Measurements from ENCODE around the gene MED8. TPM values are rescaled to one million over a fixed set of nuclear protein-coding genes. Genes with fewer than 3 reads are reported as not detected.
"Not testable (repeated sequence)": the region's sequence is repeated elsewhere in the genome, so short reads cannot be mapped to it uniquely, and the experiment has no call there.

Gene MED8
- total RNA-seq, 2 experiments from 2014 or later: 45.8 to 45.9 TPM

DNA sequence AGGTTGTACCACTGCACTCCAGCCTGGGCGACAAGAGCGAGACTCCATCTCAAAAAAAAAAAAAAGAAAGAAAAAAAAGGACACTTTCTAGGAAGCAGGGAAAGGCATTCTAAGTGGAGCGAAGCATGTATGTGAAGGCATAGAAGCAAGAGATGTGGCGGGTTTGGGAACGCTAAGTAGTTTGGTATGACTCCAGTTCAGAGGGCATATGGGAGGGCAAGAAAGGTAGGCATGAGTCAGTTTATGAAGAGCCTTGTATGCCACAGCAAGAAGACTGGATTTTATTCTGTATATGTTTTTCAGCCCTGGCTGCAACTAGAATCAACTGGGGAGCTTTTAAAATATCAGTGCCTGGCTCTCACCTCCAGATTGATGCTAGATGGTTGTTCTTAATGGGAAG is 17.4 kb downstream of the MED8 start:
- Mint-ChIP-seq H3K9me3 (no peaks in the 10 kb centered on the region), H3K4me3 (no peak overlapping the region), H3K27me3 (ENCODE audit: low read depth) (no peaks in the 10 kb centered on the region), H3K4me1 (ENCODE audit: low read depth) (peaks cover 13% of the 10 kb centered on the region), H3K36me3 (ENCODE audit: low read depth) (peaks cover 11% of the 10 kb centered on the region), H3K27ac (no peak overlapping the region)
- CTCF ChIA-PET: no interaction called here
- intact Hi-C loops (cut with micrococcal nuclease): no loop called here
- DNase-seq: no peak

DNA sequence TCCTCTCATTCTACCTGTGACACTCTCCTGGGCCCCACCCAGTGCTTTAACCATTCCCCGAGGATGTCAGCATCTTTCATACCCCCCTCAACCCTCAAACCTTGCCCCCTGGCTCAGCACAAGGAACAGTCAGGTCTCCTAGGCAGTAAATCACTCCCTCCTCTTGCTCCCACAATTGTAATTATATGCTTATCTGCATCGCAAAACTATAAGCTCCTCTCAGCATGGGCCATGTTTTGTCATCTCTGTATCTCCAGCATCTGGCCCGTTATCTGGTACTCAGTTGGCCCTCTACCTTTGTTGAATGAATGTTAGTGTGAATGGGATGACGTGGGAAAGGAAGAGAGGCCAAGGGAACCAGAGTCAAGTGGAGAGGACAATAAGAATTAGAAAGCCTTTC is 19.0 kb downstream of the MED8 start:
- DNase-seq: no peak
- Mint-ChIP-seq H3K36me3 (ENCODE audit: low read depth) (peaks cover 16% of the 10 kb centered on the region), H3K9me3 (no peaks in the 10 kb centered on the region), H3K4me1 (ENCODE audit: low read depth) (peaks cover 29% of the 10 kb centered on the region), H3K27me3 (ENCODE audit: low read depth) (no peaks in the 10 kb centered on the region), H3K27ac (no peak overlapping the region), H3K4me3 (no peak overlapping the region)
- CTCF ChIA-PET: no interaction called here
- intact Hi-C loops (cut with micrococcal nuclease): no loop called here

DNA sequence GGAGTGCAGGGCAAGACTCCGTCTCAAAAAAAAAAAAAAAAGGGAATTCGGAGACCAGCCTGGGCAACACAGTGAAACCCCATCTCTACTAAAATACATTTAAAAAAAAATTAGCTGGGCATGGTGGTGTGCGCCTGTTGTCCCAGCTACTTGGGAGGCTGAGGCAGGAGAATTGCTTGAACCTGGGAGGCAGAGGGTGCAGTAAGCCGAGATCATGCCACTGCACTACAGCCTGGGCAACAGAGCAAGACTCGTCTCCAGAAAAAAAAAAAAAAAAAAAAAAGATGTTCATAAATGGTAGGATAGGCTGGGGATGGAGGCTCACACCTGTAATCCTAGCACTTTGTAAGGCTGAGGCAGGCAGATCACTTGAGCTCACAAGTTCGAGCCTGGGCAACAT is 19.8 kb downstream of the MED8 start:
- H3K27ac Mint-ChIP-seq; CTCF ChIA-PET; H3K27me3 Mint-ChIP-seq (ENCODE audit: low read depth); H3K9me3 Mint-ChIP-seq; H3K4me3 Mint-ChIP-seq; DNase-seq: not testable (repeated sequence)
- intact Hi-C loops (cut with micrococcal nuclease): loop anchor here (5.0 to 10.0 kb wide), 2 partner anchors 412 to 575 kb away; partner anchors contain the start of genes IPO13 and SLC2A1
- peaks cover 33% of the 10 kb centered on the region for H3K4me1 Mint-ChIP-seq (ENCODE audit: low read depth)
- H3K36me3 Mint-ChIP-seq (ENCODE audit: low read depth): peaks cover 17% of the 10 kb centered on the region

DNA sequence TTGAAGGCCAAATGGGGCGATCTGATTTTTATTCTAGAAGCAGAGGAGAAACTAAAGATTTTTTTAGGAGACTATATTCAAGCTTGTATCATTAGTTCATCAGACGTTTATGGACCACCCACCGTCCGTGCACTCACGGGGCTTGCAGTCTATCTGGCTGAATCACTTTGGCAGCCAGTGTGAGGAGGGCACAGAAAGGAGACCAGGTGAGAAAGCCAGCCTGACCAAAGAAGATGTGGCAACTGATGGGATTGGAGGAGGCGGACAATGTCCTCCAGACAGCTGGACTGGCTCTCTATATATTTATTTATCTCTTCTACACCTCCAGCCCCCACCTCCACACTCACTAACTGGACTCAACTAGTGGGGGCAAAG is 21.0 kb downstream of the MED8 start:
- peaks cover 35% of the 10 kb centered on the region for H3K4me1 Mint-ChIP-seq (ENCODE audit: low read depth)
- no peaks in the 10 kb centered on the region for H3K9me3 Mint-ChIP-seq
- CTCF ChIA-PET: interaction anchor here (1.3 to 2.1 kb wide), 4 partner anchors 10 to 141 kb away, joined by 4 to 12 read pairs (median 5); partner anchors contain the start of gene CDC20
- H3K27ac Mint-ChIP-seq: peak overlapping the region; percentile 87
- peak overlapping the region; percentile 80 for H3K4me3 Mint-ChIP-seq
- no peaks in the 10 kb centered on the region for H3K27me3 Mint-ChIP-seq (ENCODE audit: low read depth)
- peaks cover 22% of the 10 kb centered on the region for H3K36me3 Mint-ChIP-seq (ENCODE audit: low read depth)
- DNase-seq: peak; percentile 22
- intact Hi-C loops (cut with micrococcal nuclease): loop anchor here (1.0 to 10.0 kb wide), 5 partner anchors 10 to 576 kb away; partner anchors contain the start of genes CDC20, IPO13, MED8 and SLC2A1

DNA sequence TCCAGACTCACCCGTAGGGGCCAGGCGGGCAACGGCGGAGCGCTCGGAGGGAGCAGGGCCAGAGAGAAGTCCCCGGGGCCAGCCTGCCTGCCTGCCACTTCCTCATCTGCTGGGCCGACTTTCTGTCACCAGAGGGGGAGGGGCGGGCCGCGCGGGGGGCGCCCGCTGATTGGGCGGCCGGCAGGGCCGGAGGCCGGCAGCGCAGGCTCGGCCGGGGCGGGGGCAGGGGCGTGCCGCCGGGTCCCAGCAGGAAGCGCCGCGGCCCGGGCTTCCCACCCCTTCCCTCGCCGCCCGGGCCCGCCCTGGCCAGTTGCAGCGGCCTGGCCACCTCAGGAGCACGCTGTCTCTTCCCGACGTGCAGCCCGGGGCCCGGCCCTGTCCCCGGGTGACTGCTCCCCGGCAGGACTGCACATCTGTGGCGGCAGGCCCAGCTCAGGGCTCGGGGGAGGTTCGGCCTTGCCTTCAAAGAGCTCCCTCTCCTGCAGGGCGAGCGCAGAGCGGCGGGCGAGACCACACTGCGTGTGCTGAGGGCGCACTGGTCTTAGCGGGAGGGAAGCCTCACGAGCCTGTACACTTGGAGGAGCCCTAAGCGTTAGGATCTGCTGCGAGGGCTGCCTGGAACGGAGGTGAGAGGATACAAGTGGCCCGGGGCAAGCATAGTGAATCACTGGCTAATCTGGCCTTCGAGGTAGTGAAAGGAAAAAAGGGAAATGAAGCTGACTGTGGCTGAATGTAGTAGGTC is 21.5 kb downstream of the MED8 start, which contains the start of gene ELOVL1:
ELOVL1 (minus strand) TSS at position 108 of the 742 bp plus-strand sequence. CDS start 2,402 bp downstream, outside the sequence.
- intact Hi-C loops (cut with micrococcal nuclease): loop anchor here (1.0 to 10.0 kb wide), 5 partner anchors 10 to 577 kb away; partner anchors contain the start of genes CDC20, IPO13, MED8 and SLC2A1
- peaks cover 35% of the 10 kb centered on the region for H3K4me1 Mint-ChIP-seq (ENCODE audit: low read depth)
- CTCF ChIA-PET: interaction anchor here (1.3 to 2.1 kb wide), 4 partner anchors 9 to 141 kb away, joined by 4 to 12 read pairs (median 5); partner anchors contain the start of gene CDC20
- H3K9me3 Mint-ChIP-seq: no peaks in the 10 kb centered on the region
- peak within 1 kb of the TSS; percentile 87 for H3K27ac Mint-ChIP-seq
- peaks cover 24% of the 10 kb centered on the region for H3K36me3 Mint-ChIP-seq (ENCODE audit: low read depth)
- peak within 1 kb of the TSS; percentile 88 for H3K4me3 Mint-ChIP-seq
- no peaks in the 10 kb centered on the region for H3K27me3 Mint-ChIP-seq (ENCODE audit: low read depth)
- peak; percentile 91 for DNase-seq

DNA sequence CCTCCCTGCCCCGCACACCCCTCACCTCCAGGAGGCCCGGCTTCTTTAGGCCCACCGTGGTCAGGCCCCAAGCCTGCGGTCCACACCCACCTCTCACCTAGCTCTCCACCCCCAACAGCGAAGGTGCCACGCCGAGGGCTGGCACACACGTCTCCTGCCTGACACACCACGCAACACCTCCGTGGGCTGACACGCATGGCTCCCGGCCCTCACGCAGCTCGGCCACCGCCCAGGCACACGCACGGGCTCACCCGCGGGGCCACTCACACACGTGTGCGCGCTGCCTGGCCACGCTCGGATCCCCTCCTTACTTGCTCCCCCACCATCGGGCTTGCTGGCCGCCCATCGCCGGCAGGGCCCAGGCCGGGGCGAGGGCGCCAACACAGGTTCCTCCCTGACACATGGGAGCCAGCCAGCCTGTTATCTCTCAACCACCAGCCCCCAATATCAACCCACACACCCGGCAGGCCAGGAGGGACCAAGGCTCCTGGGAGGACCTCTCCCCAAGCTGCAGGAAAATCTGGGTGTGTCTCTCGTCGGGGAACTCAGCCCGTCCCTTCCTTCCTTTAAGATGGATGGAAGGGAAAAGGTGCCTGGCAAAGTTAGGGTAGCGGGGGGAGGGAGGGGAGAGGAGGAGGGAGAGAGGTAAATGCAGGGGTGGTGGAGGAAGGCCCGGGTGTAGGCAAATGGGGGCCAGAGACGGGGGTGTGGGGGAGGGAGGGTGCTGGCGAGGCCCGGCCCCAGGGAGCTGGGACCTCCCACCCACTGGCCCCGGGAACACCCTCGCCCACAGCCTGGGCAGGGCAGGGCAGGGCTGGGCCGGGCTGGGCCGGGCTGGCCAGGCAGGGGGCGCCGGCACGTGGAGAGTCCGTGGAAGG is 22.3 kb downstream of the MED8 start:
- H3K27me3 Mint-ChIP-seq (ENCODE audit: low read depth): no peaks in the 10 kb centered on the region
- H3K36me3 Mint-ChIP-seq (ENCODE audit: low read depth): peaks cover 26% of the 10 kb centered on the region
- H3K27ac Mint-ChIP-seq: peak overlapping the region; percentile 87
- H3K4me3 Mint-ChIP-seq: peak overlapping the region; percentile 88
- CTCF ChIA-PET: interaction anchor here (1.4 to 2.1 kb wide), 3 partner anchors 9 to 19 kb away, joined by 4 to 12 read pairs (median 5); partner anchors contain the start of gene CDC20
- no peaks in the 10 kb centered on the region for H3K9me3 Mint-ChIP-seq
- peaks cover 36% of the 10 kb centered on the region for H3K4me1 Mint-ChIP-seq (ENCODE audit: low read depth)
- intact Hi-C loops (cut with micrococcal nuclease): loop anchor here (5.0 to 10.0 kb wide), 2 partner anchors 410 to 578 kb away; partner anchors contain the start of genes IPO13 and SLC2A1
- peak; percentile 45 for DNase-seq

DNA sequence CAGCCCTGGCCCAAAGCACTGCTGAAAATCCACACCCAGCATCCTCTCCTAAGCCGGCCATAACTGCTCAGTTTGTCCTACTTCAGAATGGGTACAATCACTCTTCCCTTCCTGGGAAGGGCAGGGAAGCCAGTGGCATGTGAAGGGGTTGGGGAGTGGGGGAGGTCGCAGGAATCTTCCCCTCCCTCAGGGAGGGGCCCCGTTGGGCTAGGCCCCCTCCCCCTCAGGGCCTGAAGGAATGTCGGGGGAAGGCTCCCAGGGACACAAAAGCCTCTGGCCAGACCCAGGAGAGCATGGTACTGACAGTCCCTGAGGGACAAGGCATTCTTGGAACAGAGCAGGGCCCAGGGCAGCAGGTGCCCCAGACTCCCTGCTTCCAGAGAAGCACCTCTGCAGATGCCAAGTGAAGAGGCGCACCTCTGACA is 23.0 kb downstream of the MED8 start:
- CTCF ChIA-PET: no interaction called here
- Mint-ChIP-seq H3K27me3 (ENCODE audit: low read depth) (no peaks in the 10 kb centered on the region), H3K36me3 (ENCODE audit: low read depth) (peaks cover 33% of the 10 kb centered on the region), H3K27ac (peak overlapping the region; percentile 87), H3K4me1 (ENCODE audit: low read depth) (peaks cover 39% of the 10 kb centered on the region), H3K4me3 (peak overlapping the region; percentile 88), H3K9me3 (no peaks in the 10 kb centered on the region)
- DNase-seq: no peak
- intact Hi-C loops (cut with micrococcal nuclease): loop anchor here (5.0 to 10.0 kb wide), 2 partner anchors 409 to 578 kb away; partner anchors contain the start of genes IPO13 and SLC2A1

DNA sequence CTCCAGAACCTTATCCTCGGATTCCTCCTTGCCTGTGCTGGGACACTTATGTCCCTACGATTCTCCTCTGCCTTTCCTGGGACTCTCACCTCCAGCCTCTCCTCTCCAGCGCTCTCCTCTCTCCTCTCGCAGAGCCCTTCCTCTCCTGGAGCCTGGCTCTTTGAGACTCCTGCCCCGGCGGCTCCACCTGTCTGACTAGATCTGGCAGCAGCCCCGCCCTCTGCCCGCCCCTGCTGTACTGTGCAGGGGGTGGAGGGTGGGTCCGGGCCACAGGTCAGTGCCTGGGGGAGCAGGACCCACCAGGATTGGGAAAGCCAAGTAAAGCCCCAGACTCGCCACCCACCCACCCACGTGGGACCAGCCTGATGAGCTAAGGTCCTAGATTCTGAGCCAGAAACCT is 23.4 kb downstream of the MED8 start:
- DNase-seq: no peak

DNA sequence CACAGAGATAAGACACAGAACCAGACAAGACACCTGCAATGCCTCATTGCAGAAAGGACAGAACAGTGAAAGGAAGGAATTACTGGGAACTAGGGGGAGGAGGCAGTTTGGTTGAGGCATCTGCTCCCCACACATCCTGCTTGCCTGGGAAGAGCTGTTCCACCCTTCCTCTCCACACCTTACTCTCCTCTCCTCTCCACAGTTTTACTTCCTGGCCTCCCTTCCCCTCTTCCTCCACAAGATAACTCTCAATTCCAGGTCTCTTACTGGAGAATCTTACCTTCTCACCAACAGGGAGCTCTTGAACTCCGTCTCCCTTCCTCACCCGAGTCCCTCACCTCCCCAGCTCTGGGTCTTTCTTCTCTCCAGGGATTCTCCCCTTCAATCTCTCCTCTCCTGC is 23.9 kb downstream of the MED8 start:
- no peak for DNase-seq
- peak overlapping the region; percentile 57 for H3K27ac Mint-ChIP-seq
- peak overlapping the region; percentile 88 for H3K4me3 Mint-ChIP-seq
- CTCF ChIA-PET: no interaction called here
- no peaks in the 10 kb centered on the region for H3K9me3 Mint-ChIP-seq
- no peaks in the 10 kb centered on the region for H3K27me3 Mint-ChIP-seq (ENCODE audit: low read depth)
- peaks cover 46% of the 10 kb centered on the region for H3K4me1 Mint-ChIP-seq (ENCODE audit: low read depth)
- peaks cover 42% of the 10 kb centered on the region for H3K36me3 Mint-ChIP-seq (ENCODE audit: low read depth)
- intact Hi-C loops (cut with micrococcal nuclease): loop anchor here (5.0 to 10.0 kb wide), 2 partner anchors 408 to 579 kb away; partner anchors contain the start of genes IPO13 and SLC2A1

More for the DNA sequence above, 23.4 kb downstream of the MED8 start:
- peaks cover 37% of the 10 kb centered on the region for H3K36me3 Mint-ChIP-seq (ENCODE audit: low read depth)
- H3K4me3 Mint-ChIP-seq: peak overlapping the region; percentile 88
- CTCF ChIA-PET: no interaction called here
- intact Hi-C loops (cut with micrococcal nuclease): loop anchor here (5.0 to 10.0 kb wide), 2 partner anchors 409 to 579 kb away; partner anchors contain the start of genes IPO13 and SLC2A1
- peak overlapping the region; percentile 57 for H3K27ac Mint-ChIP-seq
- peaks cover 41% of the 10 kb centered on the region for H3K4me1 Mint-ChIP-seq (ENCODE audit: low read depth)
- H3K9me3 Mint-ChIP-seq: no peaks in the 10 kb centered on the region
- no peaks in the 10 kb centered on the region for H3K27me3 Mint-ChIP-seq (ENCODE audit: low read depth)

DNA sequence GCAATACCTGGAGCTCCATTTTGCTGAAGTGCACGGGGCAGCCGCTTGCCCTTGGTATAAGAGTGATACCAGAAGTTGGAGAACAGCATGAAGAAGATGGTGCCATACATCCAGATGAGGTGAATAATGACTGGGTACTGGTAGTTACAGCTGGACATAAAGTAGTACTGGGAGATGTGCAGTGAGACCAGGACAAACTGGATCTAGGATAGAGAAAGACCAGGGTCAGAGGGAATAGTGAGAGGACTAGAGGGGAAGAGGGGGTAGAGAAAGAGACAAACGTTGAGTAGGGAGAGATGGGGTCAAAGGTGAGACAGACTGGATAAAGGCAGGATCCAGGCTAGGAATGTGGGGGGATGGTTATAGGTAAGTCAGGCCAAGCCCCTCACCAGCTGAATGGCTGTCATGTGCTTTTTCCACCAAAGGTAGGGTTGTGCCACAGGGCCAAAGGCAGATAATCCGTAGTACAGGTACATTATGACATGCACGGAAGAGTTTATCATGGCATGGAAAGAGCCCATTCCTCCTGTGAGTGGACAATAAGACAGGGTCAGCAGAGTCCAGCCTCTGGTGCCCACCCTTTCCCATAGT is 25.6 kb downstream of the MED8 start:
- CTCF ChIA-PET: no interaction called here
- H3K36me3 Mint-ChIP-seq (ENCODE audit: low read depth): peaks cover 56% of the 10 kb centered on the region
- no peaks in the 10 kb centered on the region for H3K9me3 Mint-ChIP-seq
- no peak overlapping the region for H3K27ac Mint-ChIP-seq
- intact Hi-C loops (cut with micrococcal nuclease): loop anchor here (10.0 kb wide), 1 partner anchor 581 kb away; the partner anchor contains the start of gene IPO13
- no peak overlapping the region for H3K4me3 Mint-ChIP-seq
- DNase-seq: no peak
- H3K27me3 Mint-ChIP-seq (ENCODE audit: low read depth): no peaks in the 10 kb centered on the region
- peaks cover 55% of the 10 kb centered on the region for H3K4me1 Mint-ChIP-seq (ENCODE audit: low read depth)

DNA sequence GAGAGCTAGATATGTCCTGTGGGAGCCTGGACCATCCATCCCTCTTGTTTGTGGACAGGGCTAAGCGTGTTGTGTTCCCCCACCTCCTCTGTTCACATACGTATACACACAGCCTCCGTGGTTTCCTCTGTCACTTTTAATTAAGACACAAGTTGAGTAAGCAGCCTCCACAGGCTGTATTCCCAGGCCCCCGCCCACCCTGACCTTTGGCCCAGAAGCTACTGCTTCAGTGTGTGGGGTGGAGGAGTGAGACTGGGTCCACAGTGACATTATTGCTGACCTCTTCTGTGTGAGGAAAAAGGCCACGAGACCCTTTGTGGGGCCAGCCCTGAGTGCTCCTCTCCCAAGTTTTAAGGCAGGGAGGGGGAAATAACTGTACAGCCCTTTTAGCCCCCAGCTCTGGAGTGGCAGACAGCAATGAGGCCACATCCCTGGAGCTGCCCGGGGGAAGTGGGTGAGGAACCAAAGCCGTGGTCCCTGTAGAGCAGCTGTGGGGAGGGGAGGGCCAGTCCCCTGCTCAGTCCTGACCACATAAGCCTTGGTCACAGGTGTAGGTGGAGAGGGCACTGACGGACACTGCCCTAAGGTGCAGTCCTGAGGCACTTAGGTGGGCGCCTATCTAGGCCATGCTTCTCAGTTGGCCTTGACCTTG is 26.2 kb downstream of the MED8 start:
- CTCF ChIA-PET: no interaction called here
- Mint-ChIP-seq H3K36me3 (ENCODE audit: low read depth) (peaks cover 57% of the 10 kb centered on the region), H3K4me1 (ENCODE audit: low read depth) (peaks cover 50% of the 10 kb centered on the region), H3K9me3 (no peaks in the 10 kb centered on the region), H3K27ac (no peak overlapping the region), H3K4me3 (no peak overlapping the region), H3K27me3 (ENCODE audit: low read depth) (no peaks in the 10 kb centered on the region)
- intact Hi-C loops (cut with micrococcal nuclease): loop anchor here (10.0 kb wide), 1 partner anchor 581 kb away; the partner anchor contains the start of gene IPO13
- DNase-seq: no peak
